ENCODE results near the gene ATP6V1F.

The ATP6V1F gene

DNA sequence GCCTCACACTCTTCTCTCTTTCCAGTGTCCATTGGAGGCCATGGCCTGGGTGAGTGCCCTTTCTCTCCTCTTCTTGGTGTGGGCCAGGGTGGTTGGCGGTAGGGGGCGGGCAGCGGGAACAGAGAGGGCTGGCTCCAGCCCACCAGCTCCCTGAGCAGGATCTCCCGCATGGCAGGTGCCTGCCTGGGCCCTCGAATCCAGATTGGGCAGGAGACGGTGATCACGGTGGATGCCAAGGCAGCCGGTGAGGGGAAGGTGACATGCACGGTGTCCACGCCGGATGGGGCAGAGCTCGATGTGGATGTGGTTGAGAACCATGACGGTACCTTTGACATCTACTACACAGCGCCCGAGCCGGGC, 13.5 kb upstream of the ATP6V1F start:
- Histone ChIP-seq H3K9ac (ENCODE audit: low read depth in 1 of 2, low read length in 2 of 2) (no peak overlapping the region), H3K4me3 (ENCODE audit: low read depth in 1 of 2, low read length in 2 of 2) (no peak overlapping the region), H3K27me3 (ENCODE audit: control insufficient read depth in 1 of 2, insufficient read depth in 2 of 2, low read length in 2 of 2) (no peaks in the 10 kb centered on the region), H3K9me3 (ENCODE audit: control insufficient read depth in 1 of 2, low read length in 2 of 2) (no peaks in the 10 kb centered on the region), H3K27ac (ENCODE audit: low read depth, low read length) (no peak overlapping the region), H3K36me3 (ENCODE audit: control insufficient read depth in 1 of 2, insufficient read depth in 2 of 2, low read length in 2 of 2) (no peaks in the 10 kb centered on the region), H3K4me1 (ENCODE audit: control insufficient read depth in 1 of 2, insufficient read depth in 2 of 2, low read length in 2 of 2) (no peaks in the 10 kb centered on the region)

DNA sequence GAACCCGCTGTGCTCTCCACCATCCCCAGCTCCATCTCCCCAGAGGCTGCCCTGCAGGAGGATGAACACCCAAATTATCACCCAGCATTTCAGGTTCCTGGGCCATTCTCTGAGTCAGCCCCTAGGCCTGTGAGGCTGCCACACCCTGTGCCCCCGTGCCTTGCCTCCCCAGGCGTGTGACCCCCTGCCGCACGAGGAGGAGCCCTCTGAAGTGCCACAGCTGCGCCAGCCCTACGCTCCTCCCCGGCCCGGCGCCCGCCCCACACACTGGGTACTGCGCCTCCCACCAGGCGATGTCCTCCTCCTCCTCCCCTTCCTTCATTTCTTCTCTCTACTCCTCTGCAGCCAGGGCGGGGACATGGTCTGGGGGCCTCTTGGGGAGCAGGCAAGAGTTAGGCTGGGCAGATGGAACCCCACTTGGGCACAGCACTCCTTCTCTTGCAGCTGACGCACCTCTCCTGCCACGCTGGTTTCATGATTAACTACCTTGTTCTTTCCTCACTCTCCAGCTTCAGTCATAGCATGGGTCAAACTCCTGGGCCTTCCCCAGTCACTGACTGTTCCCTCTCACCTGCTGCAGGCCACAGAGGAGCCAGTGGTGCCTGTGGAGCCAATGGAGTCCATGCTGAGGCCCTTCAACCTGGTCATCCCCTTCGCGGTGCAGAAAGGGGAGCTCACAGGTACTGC, 12.7 kb upstream of the ATP6V1F start:
- no peak overlapping the region for H3K9ac ChIP-seq (ENCODE audit: low read depth in 1 of 2, low read length in 2 of 2)
- H3K4me3 ChIP-seq (ENCODE audit: low read depth in 1 of 2, low read length in 2 of 2): no peak overlapping the region
- H3K4me1 ChIP-seq (ENCODE audit: control insufficient read depth in 1 of 2, insufficient read depth in 2 of 2, low read length in 2 of 2): no peaks in the 10 kb centered on the region
- no peaks in the 10 kb centered on the region for H3K9me3 ChIP-seq (ENCODE audit: control insufficient read depth in 1 of 2, low read length in 2 of 2)
- H3K27ac ChIP-seq (ENCODE audit: low read depth, low read length): no peak overlapping the region
- no peaks in the 10 kb centered on the region for H3K36me3 ChIP-seq (ENCODE audit: control insufficient read depth in 1 of 2, insufficient read depth in 2 of 2, low read length in 2 of 2)
- H3K27me3 ChIP-seq (ENCODE audit: control insufficient read depth in 1 of 2, insufficient read depth in 2 of 2, low read length in 2 of 2): no peaks in the 10 kb centered on the region

DNA sequence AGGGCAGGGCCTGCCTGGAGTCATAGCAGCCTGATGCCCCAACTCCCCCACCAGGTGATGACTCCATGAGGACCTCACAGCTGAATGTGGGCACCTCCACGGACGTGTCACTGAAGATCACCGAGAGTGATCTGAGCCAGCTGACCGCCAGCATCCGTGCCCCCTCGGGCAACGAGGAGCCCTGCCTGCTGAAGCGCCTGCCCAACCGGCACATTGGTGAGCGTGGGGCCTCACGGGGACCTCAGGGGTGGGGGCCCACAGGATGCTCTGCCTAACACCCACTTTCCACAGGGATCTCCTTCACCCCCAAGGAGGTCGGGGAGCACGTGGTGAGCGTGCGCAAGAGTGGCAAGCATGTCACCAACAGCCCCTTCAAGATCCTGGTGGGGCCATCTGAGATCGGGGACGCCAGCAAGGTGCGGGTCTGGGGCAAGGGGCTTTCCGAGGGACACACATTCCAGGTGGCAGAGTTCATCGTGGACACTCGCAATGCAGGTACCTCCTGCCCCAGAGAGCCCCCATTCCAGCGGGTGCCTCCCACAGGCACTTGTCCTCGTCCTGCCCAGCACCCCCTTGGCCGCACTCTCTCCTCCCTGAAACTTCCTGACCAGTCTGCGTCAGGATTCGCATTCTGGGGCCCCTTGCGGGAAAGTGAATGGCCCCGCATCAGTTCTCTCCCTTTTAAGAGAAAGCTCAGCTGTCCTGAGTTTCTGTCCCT, 10.0 kb upstream of the ATP6V1F start:
- Histone ChIP-seq H3K27me3 (ENCODE audit: control insufficient read depth in 1 of 2, insufficient read depth in 2 of 2, low read length in 2 of 2) (no peaks in the 10 kb centered on the region), H3K4me1 (ENCODE audit: control insufficient read depth in 1 of 2, insufficient read depth in 2 of 2, low read length in 2 of 2) (no peaks in the 10 kb centered on the region), H3K4me3 (ENCODE audit: low read depth in 1 of 2, low read length in 2 of 2) (no peak overlapping the region), H3K27ac (ENCODE audit: low read depth, low read length) (no peak overlapping the region), H3K9ac (ENCODE audit: low read depth in 1 of 2, low read length in 2 of 2) (no peak overlapping the region), H3K9me3 (ENCODE audit: control insufficient read depth in 1 of 2, low read length in 2 of 2) (no peaks in the 10 kb centered on the region), H3K36me3 (ENCODE audit: control insufficient read depth in 1 of 2, insufficient read depth in 2 of 2, low read length in 2 of 2) (no peaks in the 10 kb centered on the region)

DNA sequence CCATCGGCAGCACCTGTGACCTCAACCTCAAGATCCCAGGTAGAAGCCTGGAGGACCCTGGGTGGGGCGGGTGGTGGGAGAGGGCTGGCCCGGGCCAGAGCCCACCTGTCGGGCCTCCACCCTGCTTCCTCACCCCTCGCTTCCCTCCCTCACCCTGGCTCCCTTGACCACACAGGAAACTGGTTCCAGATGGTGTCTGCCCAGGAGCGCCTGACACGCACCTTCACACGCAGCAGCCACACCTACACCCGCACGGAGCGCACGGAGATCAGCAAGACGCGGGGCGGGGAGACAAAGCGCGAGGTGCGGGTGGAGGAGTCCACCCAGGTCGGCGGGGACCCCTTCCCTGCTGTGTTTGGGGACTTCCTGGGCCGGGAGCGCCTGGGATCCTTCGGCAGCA, 8.9 kb upstream of the ATP6V1F start:
- Histone ChIP-seq H3K4me3 (ENCODE audit: low read depth in 1 of 2, low read length in 2 of 2) (no peak overlapping the region), H3K27me3 (ENCODE audit: control insufficient read depth in 1 of 2, insufficient read depth in 2 of 2, low read length in 2 of 2) (no peaks in the 10 kb centered on the region), H3K27ac (ENCODE audit: low read depth, low read length) (no peak overlapping the region), H3K9me3 (ENCODE audit: control insufficient read depth in 1 of 2, low read length in 2 of 2) (no peaks in the 10 kb centered on the region), H3K36me3 (ENCODE audit: control insufficient read depth in 1 of 2, insufficient read depth in 2 of 2, low read length in 2 of 2) (no peaks in the 10 kb centered on the region), H3K4me1 (ENCODE audit: control insufficient read depth in 1 of 2, insufficient read depth in 2 of 2, low read length in 2 of 2) (no peaks in the 10 kb centered on the region), H3K9ac (ENCODE audit: low read depth in 1 of 2, low read length in 2 of 2) (no peak overlapping the region)

DNA sequence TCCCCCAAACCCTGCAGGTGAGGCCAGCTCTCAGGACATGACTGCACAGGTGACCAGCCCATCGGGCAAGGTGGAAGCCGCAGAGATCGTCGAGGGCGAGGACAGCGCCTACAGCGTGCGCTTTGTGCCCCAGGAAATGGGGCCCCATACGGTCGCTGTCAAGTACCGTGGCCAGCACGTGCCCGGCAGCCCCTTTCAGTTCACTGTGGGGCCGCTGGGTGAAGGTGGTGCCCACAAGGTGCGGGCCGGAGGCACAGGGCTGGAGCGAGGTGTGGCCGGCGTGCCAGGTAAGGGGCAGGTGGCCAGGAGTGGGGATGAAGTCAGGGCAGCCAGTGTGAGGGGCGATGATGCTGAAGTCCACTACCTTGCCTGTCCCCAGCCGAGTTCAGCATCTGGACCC, 8.3 kb upstream of the ATP6V1F start:
- Histone ChIP-seq H3K27ac (ENCODE audit: low read depth, low read length) (no peak overlapping the region), H3K4me3 (ENCODE audit: low read depth in 1 of 2, low read length in 2 of 2) (no peak overlapping the region), H3K9me3 (ENCODE audit: control insufficient read depth in 1 of 2, low read length in 2 of 2) (no peaks in the 10 kb centered on the region), H3K36me3 (ENCODE audit: control insufficient read depth in 1 of 2, insufficient read depth in 2 of 2, low read length in 2 of 2) (no peaks in the 10 kb centered on the region), H3K9ac (ENCODE audit: low read depth in 1 of 2, low read length in 2 of 2) (no peak overlapping the region), H3K4me1 (ENCODE audit: control insufficient read depth in 1 of 2, insufficient read depth in 2 of 2, low read length in 2 of 2) (no peaks in the 10 kb centered on the region), H3K27me3 (ENCODE audit: control insufficient read depth in 1 of 2, insufficient read depth in 2 of 2, low read length in 2 of 2) (no peaks in the 10 kb centered on the region)

DNA sequence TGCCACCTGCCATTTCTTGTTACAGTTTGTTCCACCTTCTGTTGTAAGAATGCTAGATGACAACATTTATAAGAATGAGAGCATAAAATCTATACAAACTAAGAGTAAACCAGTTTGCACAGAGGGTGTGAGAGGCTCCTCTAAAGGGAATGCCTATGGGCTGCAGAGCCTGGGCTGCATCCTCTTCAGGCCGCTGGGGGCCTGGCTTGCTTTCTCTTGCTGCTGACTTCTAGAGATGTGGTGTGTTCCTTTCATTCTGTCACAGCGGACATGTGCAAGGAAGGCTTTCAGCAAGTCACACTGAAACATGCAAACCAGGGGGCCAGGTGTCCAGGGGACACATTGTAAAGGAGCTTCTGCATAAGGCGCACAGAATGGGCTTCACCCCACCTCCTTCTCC, 7.1 kb upstream of the ATP6V1F start:
- no peaks in the 10 kb centered on the region for H3K4me1 ChIP-seq (ENCODE audit: control insufficient read depth in 1 of 2, insufficient read depth in 2 of 2, low read length in 2 of 2)
- H3K36me3 ChIP-seq (ENCODE audit: control insufficient read depth in 1 of 2, insufficient read depth in 2 of 2, low read length in 2 of 2): no peaks in the 10 kb centered on the region
- no peak overlapping the region for H3K9ac ChIP-seq (ENCODE audit: low read depth in 1 of 2, low read length in 2 of 2)
- no peaks in the 10 kb centered on the region for H3K27me3 ChIP-seq (ENCODE audit: control insufficient read depth in 1 of 2, insufficient read depth in 2 of 2, low read length in 2 of 2)
- H3K4me3 ChIP-seq (ENCODE audit: low read depth in 1 of 2, low read length in 2 of 2): no peak overlapping the region
- H3K9me3 ChIP-seq (ENCODE audit: control insufficient read depth in 1 of 2, low read length in 2 of 2): no peaks in the 10 kb centered on the region
- H3K27ac ChIP-seq (ENCODE audit: low read depth, low read length): no peak overlapping the region

DNA sequence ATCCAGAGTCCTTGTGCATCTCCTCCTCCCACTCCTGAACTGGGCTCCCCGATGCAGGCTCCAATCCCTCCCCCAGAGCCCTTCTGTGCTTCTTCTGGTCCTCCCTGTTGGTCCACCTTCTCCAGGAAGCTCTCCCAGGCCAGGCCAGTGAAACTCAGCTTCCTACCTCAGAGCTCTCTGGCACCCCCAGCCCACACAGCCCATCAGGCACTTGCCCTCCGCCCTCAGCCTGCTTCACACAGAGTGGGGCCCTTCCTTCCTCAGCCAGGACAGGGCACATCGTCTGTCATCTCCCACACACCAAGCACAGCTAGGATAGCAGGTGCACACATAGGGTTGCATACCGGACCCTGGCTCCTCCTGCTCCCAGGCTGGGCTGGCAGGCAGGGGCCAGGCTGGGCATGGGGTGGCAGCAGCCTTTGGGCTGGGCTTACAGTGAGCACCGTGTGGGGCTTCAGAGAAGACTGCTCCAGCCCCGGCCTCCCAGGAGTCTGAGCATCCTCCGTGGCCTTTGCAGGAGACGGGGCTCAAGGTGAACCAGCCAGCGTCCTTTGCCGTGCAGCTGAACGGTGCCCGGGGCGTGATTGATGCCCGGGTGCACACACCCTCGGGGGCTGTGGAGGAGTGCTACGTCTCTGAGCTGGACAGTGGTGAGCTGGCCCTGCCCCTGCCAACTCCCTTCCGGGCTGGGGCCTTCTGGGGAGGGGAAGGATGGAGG, 6.5 kb upstream of the ATP6V1F start:
- Histone ChIP-seq H3K9ac (ENCODE audit: low read depth in 1 of 2, low read length in 2 of 2) (no peak overlapping the region), H3K27ac (ENCODE audit: low read depth, low read length) (no peak overlapping the region), H3K4me3 (ENCODE audit: low read depth in 1 of 2, low read length in 2 of 2) (no peak overlapping the region), H3K4me1 (ENCODE audit: control insufficient read depth in 1 of 2, insufficient read depth in 2 of 2, low read length in 2 of 2) (no peaks in the 10 kb centered on the region), H3K36me3 (ENCODE audit: control insufficient read depth in 1 of 2, insufficient read depth in 2 of 2, low read length in 2 of 2) (no peaks in the 10 kb centered on the region), H3K27me3 (ENCODE audit: control insufficient read depth in 1 of 2, insufficient read depth in 2 of 2, low read length in 2 of 2) (no peaks in the 10 kb centered on the region), H3K9me3 (ENCODE audit: control insufficient read depth in 1 of 2, low read length in 2 of 2) (no peaks in the 10 kb centered on the region)

DNA sequence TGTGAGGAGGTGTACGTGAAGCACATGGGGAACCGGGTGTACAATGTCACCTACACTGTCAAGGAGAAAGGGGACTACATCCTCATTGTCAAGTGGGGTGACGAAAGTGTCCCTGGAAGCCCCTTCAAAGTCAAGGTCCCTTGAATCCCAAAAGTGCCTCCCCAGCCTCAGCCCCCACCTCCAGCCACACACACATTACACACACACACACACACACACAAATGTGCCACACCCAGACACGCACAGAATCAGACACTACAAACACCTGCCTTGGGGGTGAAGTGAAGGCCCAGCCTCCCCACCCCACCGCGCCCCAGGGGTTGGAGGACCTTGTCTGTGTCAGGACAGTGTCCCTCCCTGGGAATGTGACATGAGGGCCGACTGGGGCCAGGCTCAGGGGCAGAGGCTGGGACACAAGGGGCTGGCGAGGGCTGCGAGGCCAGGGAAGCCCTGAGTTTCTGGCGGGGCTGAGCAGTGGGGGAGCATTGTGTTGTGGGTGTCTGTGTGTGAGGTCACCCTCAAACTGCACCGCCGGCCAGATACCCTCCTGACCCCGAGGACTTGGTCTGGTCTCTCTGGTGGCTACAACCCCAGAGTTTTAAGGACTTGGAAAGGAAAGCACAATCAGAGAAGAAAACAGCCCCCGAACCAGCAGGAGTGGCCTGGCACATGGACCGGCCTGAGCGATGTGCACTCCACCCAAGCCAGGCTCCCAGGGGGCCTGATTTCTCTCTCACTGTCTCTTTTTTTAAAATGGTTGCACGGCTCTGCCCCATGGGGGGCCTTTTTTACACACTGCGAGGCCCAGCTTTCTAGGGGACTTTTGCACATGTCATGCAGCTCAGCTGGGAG, 4.0 kb upstream of the ATP6V1F start:
- no peaks in the 10 kb centered on the region for H3K27me3 ChIP-seq (ENCODE audit: control insufficient read depth in 1 of 2, insufficient read depth in 2 of 2, low read length in 2 of 2)
- H3K9ac ChIP-seq (ENCODE audit: low read depth in 1 of 2, low read length in 2 of 2): no peak overlapping the region
- no peaks in the 10 kb centered on the region for H3K36me3 ChIP-seq (ENCODE audit: control insufficient read depth in 1 of 2, insufficient read depth in 2 of 2, low read length in 2 of 2)
- H3K27ac ChIP-seq (ENCODE audit: low read depth, low read length): no peak overlapping the region
- H3K4me1 ChIP-seq (ENCODE audit: control insufficient read depth in 1 of 2, insufficient read depth in 2 of 2, low read length in 2 of 2): peaks cover 7 to 8% of the 10 kb centered on the region in 2 donors
- H3K9me3 ChIP-seq (ENCODE audit: control insufficient read depth in 1 of 2, low read length in 2 of 2): no peaks in the 10 kb centered on the region
- H3K4me3 ChIP-seq (ENCODE audit: low read depth in 1 of 2, low read length in 2 of 2): no peak overlapping the region

DNA sequence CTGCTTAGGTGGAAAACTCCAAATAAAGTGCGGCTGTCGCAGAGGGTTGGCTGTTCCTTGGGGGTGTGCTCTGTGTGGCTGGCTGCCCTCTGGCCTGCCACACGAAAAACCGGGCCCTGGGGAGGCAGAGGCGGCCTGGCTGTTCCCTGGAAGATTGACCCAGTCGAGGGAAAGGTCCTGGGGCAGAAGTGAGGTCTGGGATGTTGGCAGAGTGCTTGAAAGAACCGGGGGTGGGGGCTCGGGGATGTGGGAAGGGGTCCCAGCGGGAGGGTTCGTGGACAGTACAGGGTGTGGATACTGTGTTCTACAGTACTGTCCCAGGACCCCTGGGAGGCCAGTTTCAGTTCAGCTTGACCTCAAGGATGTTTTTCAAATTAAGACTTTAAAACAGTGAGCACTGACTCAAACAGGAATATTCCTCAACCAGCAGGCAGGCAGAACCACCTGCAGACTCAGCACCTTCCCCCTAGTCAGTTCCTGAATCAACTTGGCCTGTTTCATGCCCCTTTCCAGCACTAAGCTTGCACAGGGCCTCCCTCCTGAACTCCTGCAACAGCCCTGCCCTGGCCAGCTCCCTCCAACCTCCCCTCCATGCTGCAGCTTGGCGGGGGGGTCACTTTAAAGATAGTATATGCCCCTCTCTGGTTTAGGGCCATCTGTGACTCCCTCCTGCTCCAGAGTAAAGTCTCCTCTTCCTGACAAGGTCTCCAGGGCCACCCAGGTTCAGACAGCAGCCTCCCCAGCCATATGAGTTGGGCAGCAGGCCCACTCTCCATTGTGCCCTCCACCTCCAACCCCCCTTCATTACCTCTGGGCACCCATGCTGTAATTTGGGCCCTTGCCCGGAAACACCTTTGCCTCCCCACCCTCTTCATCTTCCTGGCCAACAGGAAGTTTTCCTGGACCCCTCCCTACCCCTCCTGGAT, 3.2 kb upstream of the ATP6V1F start:
- Histone ChIP-seq H3K4me3 (ENCODE audit: low read depth in 1 of 2, low read length in 2 of 2) (no peak overlapping the region), H3K27ac (ENCODE audit: low read depth, low read length) (no peak overlapping the region), H3K9me3 (ENCODE audit: control insufficient read depth in 1 of 2, low read length in 2 of 2) (no peaks in the 10 kb centered on the region), H3K27me3 (ENCODE audit: control insufficient read depth in 1 of 2, insufficient read depth in 2 of 2, low read length in 2 of 2) (no peaks in the 10 kb centered on the region), H3K4me1 (ENCODE audit: control insufficient read depth in 1 of 2, insufficient read depth in 2 of 2, low read length in 2 of 2) (peaks cover 10 to 16% of the 10 kb centered on the region in 2 donors), H3K36me3 (ENCODE audit: control insufficient read depth in 1 of 2, insufficient read depth in 2 of 2, low read length in 2 of 2) (no peaks in the 10 kb centered on the region), H3K9ac (ENCODE audit: low read depth in 1 of 2, low read length in 2 of 2) (no peak overlapping the region)

All from duodenal mucosa (tissue), 2 donors.